ENCODE data around the gene KRT40.
"Not testable (repeated sequence)": the region's sequence is repeated elsewhere in the genome, so short reads cannot be mapped to it uniquely, and the experiment has no call there.

KRT40 gene

GRCh38 chr17:40984226-40984625 is at the start of gene KRT40:
KRT40 (minus strand) TSS chr17:40984326; CDS start chr17:40984273, 53 bp downstream.
- DNase-seq (ENCODE audit: low spot score) = no peak

GRCh38 chr17:41029633-41030245 is 45.6 kb upstream of the KRT40 start, which contains the start of gene KRTAP1-4:
KRTAP1-4 (minus strand) TSS chr17:41030195; CDS start chr17:41030078, 117 bp downstream.
- DNase-seq (ENCODE audit: low spot score) = no peak

- DNase-seq (ENCODE audit: low spot score) = no peak
Observed at GRCh38 chr17:41026715-41027471, 42.8 kb upstream of the KRT40 start, which contains the start of gene KRTAP1-5. KRTAP1-5 (minus strand) TSS chr17:41027208; CDS start chr17:41027155, 53 bp downstream.

GRCh38 chr17:41024697-41025096 is 40.6 kb upstream of the KRT40 start:
- DNase-seq (ENCODE audit: low spot score) = no peak

- no peak for DNase-seq (ENCODE audit: low spot score)
Observed at GRCh38 chr17:41020336-41020735, 36.2 kb upstream of the KRT40 start.

- no peak for DNase-seq (ENCODE audit: low spot score)
Observed at GRCh38 chr17:41019415-41019814, 35.3 kb upstream of the KRT40 start.

GRCh38 chr17:41018541-41018940 is 34.4 kb upstream of the KRT40 start:
- no peak for DNase-seq (ENCODE audit: low spot score)

- DNase-seq (ENCODE audit: low spot score) = no peak
Observed at GRCh38 chr17:41016578-41017215, 32.6 kb upstream of the KRT40 start.

- no peak for DNase-seq (ENCODE audit: low spot score)
Observed at GRCh38 chr17:41015454-41015853, 31.3 kb upstream of the KRT40 start.

GRCh38 chr17:41013606-41014005 is 29.5 kb upstream of the KRT40 start:
- no peak for DNase-seq (ENCODE audit: low spot score)

- no peak for DNase-seq (ENCODE audit: low spot score)
Observed at GRCh38 chr17:41013181-41013580, 29.1 kb upstream of the KRT40 start.

GRCh38 chr17:41012326-41013120 is 28.4 kb upstream of the KRT40 start:
- no peak for DNase-seq (ENCODE audit: low spot score)

- DNase-seq (ENCODE audit: low spot score) = no peak
Observed at GRCh38 chr17:41010441-41010840, 26.3 kb upstream of the KRT40 start.

GRCh38 chr17:41009936-41010335 is 25.8 kb upstream of the KRT40 start:
- DNase-seq (ENCODE audit: low spot score) = no peak

GRCh38 chr17:41009301-41009760 is 25.2 kb upstream of the KRT40 start:
- DNase-seq (ENCODE audit: low spot score) = no peak

- no peak for DNase-seq (ENCODE audit: low spot score)
Observed at GRCh38 chr17:41008811-41009210, 24.7 kb upstream of the KRT40 start, which contains the start of gene KRTAP3-1. KRTAP3-1 (minus strand) TSS chr17:41009128; CDS start chr17:41009074, 54 bp downstream.

GRCh38 chr17:41004397-41004796 is 20.3 kb upstream of the KRT40 start:
- DNase-seq (ENCODE audit: low spot score) = no peak

GRCh38 chr17:41003926-41004325 is 19.8 kb upstream of the KRT40 start:
- no peak for DNase-seq (ENCODE audit: low spot score)

GRCh38 chr17:41002814-41003213 is 18.7 kb upstream of the KRT40 start:
- no peak for DNase-seq (ENCODE audit: low spot score)

- DNase-seq (ENCODE audit: low spot score) = no peak
Observed at GRCh38 chr17:41001795-41002194, 17.7 kb upstream of the KRT40 start.

- not testable (repeated sequence) for DNase-seq (ENCODE audit: low spot score)
Observed at GRCh38 chr17:40999563-40999962, 15.4 kb upstream of the KRT40 start, which contains the start of gene KRTAP3-2. KRTAP3-2 (minus strand) TSS chr17:40999906; CDS start chr17:40999853, 53 bp downstream.

GRCh38 chr17:40997361-40997760 is 13.2 kb upstream of the KRT40 start:
- DNase-seq (ENCODE audit: low spot score) = no peak
